Activated naive CD8-positive, alpha-beta T cell (primary cell): ENCODE measurements around the gene CABLES2.

Source experiments
- H3K27ac Mint-ChIP-seq: one replicate; pipeline ENCODE4 v1.8.0; 2021; ENCODE audit warnings: mixed read lengths
- H3K27me3 Mint-ChIP-seq: one replicate; pipeline ENCODE4 v1.8.0; 2021; ENCODE audit warnings: mixed read lengths
- H3K36me3 Mint-ChIP-seq: one replicate; pipeline ENCODE4 v1.8.0; 2021; ENCODE audit warnings: mixed read lengths
- H3K4me1 Mint-ChIP-seq: one replicate; pipeline ENCODE4 v1.8.0; 2021; ENCODE audit warnings: low read depth, mixed read lengths
- H3K4me3 Mint-ChIP-seq: one replicate; pipeline ENCODE4 v1.8.0; 2021; ENCODE audit warnings: mild to moderate bottlenecking, mixed read lengths
- H3K9me3 Mint-ChIP-seq: one replicate; pipeline ENCODE4 v1.8.0; 2021; ENCODE audit warnings: low read depth, mixed read lengths

Gene CABLES2

GRCh38 chr20:62445553-62446340, 38.7 kb upstream of the CABLES2 start:
- no peak overlapping the region for H3K27ac Mint-ChIP-seq
- no peaks in the 10 kb centered on the region for H3K36me3 Mint-ChIP-seq
- no peak overlapping the region for H3K4me3 Mint-ChIP-seq
- H3K9me3 Mint-ChIP-seq, result no peaks in the 10 kb centered on the region
- H3K4me1 Mint-ChIP-seq, result no peaks in the 10 kb centered on the region
- peaks cover 3% of the 10 kb centered on the region for H3K27me3 Mint-ChIP-seq

GRCh38 chr20:62444286-62444685, 37.2 kb upstream of the CABLES2 start:
- Mint-ChIP-seq H3K4me1 (no peaks in the 10 kb centered on the region), H3K9me3 (no peaks in the 10 kb centered on the region), H3K27me3 (no peaks in the 10 kb centered on the region), H3K4me3 (no peak overlapping the region), H3K27ac (no peak overlapping the region), H3K36me3 (no peaks in the 10 kb centered on the region)

DNA sequence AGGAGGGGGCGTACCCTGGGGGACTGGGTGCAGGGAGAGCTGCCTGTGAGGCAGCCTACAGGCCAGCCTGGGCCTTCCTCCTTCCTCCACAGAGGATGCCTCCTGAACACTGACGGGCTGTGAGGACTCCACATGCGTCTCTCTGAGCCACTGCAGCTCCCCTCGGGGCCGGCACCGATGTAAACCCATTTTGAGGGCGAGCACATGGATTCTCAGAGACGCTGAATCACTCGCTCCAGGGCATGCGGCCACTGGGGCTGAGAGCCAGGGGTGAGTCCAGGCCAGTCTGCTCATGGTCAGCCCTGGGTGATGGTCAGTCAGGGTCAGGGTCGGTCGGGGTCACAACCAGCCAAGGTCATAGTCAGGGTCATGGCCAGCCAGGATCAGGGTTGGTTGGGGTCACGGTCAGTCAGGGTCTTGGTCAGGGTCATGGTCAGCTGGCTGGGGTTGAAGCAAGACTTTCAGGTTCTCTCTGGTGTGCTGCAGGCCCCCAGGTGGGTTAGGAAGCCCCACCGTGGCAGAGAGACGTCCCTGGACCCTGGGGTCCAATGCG, 35.0 kb upstream of the CABLES2 start:
- Mint-ChIP-seq H3K9me3 (no peaks in the 10 kb centered on the region), H3K4me1 (no peaks in the 10 kb centered on the region), H3K4me3 (no peak overlapping the region), H3K27me3 (no peaks in the 10 kb centered on the region), H3K36me3 (no peaks in the 10 kb centered on the region), H3K27ac (no peak overlapping the region)

GRCh38 chr20:62439218-62439617, 32.1 kb upstream of the CABLES2 start:
- H3K36me3 Mint-ChIP-seq, result no peaks in the 10 kb centered on the region
- H3K27me3 Mint-ChIP-seq, result peaks cover 13% of the 10 kb centered on the region
- H3K4me3 Mint-ChIP-seq, result no peak overlapping the region
- H3K9me3 Mint-ChIP-seq, result no peaks in the 10 kb centered on the region
- no peaks in the 10 kb centered on the region for H3K4me1 Mint-ChIP-seq
- H3K27ac Mint-ChIP-seq, result no peak overlapping the region

DNA sequence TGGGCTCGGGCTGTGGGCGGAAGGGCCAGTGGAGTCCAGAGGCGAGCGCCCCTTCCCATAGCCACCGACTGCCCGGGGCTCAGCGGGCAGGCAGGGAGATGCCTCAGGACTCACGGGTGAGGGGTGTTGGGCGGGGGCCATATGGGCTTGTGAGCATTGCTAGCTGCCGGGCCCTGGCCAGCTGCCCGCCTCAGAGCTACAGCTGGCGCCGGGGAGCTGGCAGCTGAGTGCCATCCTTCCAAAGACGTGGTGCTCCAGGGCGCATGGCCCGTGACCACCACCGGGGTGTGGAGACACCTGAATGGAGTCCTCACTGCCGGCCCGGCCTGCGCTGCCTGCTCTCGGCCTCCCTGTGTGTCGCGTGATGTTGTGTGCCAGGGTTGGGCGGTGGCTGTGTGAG, 30.8 kb upstream of the CABLES2 start:
- Mint-ChIP-seq H3K9me3 (no peaks in the 10 kb centered on the region), H3K27me3 (peaks cover 16% of the 10 kb centered on the region), H3K4me3 (no peak overlapping the region), H3K4me1 (no peaks in the 10 kb centered on the region), H3K36me3 (no peaks in the 10 kb centered on the region), H3K27ac (no peak overlapping the region)

- no peak overlapping the region for H3K27ac Mint-ChIP-seq
Observed at GRCh38 chr20:62437496-62437895, 30.4 kb upstream of the CABLES2 start.

DNA sequence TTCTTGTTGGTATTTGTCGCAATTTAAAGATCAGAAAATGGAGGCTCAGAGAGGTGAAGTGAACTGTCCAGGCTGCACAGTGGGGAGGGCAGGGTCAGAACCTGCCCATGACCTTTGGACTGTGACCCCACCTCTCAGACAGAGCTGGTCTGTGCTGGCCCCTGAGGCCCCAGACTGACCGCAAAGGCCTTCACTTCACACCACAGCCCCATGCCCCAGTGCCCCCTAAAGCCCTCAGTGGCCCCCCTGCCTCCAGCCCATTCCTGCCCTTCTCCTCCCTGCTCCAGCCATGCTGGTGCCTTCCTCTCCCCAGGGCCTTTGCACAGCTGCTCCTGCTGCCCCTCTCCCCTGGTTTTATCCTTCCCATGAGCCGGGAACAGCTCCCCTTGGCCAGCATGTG, 29.6 kb upstream of the CABLES2 start:
- Mint-ChIP-seq H3K4me1 (no peaks in the 10 kb centered on the region), H3K27ac (no peak overlapping the region), H3K36me3 (no peaks in the 10 kb centered on the region), H3K4me3 (no peak overlapping the region), H3K27me3 (peaks cover 16% of the 10 kb centered on the region), H3K9me3 (no peaks in the 10 kb centered on the region)

More at GRCh38 chr20:62437496-62437895, 30.4 kb upstream of the CABLES2 start:
- peaks cover 16% of the 10 kb centered on the region for H3K27me3 Mint-ChIP-seq
- H3K4me1 Mint-ChIP-seq, result no peaks in the 10 kb centered on the region
- no peaks in the 10 kb centered on the region for H3K36me3 Mint-ChIP-seq
- H3K9me3 Mint-ChIP-seq, result no peaks in the 10 kb centered on the region
- H3K4me3 Mint-ChIP-seq, result no peak overlapping the region

DNA sequence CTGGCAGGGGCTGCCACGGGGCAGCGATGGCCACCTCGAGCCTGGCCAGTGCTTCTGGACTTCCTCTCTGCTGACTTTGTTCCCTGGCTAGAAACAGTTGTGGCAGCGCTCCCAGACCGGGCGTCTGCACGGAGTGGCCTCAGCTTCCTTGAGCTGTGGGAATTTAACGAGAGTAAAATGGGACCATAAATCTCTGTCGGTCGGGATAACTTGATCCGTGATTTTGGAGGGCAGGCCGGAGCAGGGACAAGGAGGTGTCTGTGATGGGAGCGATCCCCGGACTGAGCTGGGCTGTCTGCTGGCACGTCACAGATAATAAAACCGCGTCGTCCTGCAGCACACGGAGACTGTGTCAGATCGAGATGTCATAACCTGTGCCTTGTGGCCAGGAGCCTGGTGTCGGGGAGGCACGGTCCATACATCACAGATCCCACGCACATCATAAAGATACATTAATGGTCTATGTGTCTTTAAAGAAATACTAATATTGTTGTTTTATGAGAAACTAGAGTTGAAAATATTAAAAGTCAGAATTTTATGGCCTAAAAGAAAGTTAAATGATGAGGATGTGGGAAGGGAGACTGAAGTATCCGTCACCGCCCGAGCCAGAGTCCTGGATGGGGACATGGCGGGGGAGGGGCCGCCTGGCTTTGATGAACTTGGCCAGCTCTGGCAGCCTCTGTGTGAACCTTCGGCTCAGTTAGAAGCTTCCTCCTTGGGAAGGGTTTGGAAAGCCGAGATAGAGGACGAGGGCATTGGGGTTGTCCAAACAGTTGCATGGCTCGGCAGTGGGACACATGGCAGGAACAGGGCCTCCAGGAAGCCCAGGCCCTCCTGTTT, 26.8 kb upstream of the CABLES2 start:
- H3K9me3 Mint-ChIP-seq, result no peaks in the 10 kb centered on the region
- H3K4me1 Mint-ChIP-seq, result no peaks in the 10 kb centered on the region
- H3K4me3 Mint-ChIP-seq, result no peak overlapping the region
- peaks cover 20% of the 10 kb centered on the region for H3K27me3 Mint-ChIP-seq
- no peaks in the 10 kb centered on the region for H3K36me3 Mint-ChIP-seq
- H3K27ac Mint-ChIP-seq, result no peak overlapping the region

DNA sequence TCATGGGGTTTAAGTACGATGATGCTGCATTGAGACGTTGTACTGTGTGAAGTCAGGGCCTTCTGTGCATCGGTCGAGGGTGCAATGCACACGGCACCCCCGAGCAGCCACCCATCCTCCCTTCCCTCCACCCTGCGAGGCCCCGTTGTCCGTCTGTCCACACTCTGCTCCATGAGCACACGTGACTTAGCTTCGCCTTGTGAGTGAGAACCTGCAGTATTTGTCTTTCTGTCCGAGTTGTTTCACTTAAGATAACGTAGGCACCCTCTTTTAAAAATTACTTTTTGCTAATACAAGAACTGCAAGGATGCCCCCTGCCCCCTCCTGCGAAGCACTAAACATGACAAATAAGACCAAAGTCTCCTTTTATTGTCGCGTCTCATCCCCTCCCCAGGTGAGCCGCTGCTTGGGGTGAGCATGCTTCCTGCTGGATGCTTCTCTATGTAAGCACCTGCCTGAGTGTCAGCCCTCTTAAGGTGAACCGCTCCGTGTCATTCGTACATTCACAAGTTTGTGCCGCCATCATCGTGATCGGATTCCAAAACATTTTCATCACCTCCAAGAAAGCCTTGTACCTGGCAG, 23.9 kb upstream of the CABLES2 start:
- no peaks in the 10 kb centered on the region for H3K36me3 Mint-ChIP-seq
- H3K9me3 Mint-ChIP-seq, result no peaks in the 10 kb centered on the region
- no peak overlapping the region for H3K27ac Mint-ChIP-seq
- H3K27me3 Mint-ChIP-seq, result peaks cover 22% of the 10 kb centered on the region
- H3K4me3 Mint-ChIP-seq, result no peak overlapping the region
- no peaks in the 10 kb centered on the region for H3K4me1 Mint-ChIP-seq

- no peak overlapping the region for H3K27ac Mint-ChIP-seq
- H3K4me3 Mint-ChIP-seq, result no peak overlapping the region
Observed at GRCh38 chr20:62430311-62430853, 23.3 kb upstream of the CABLES2 start.

GRCh38 chr20:62429455-62430310, 22.6 kb upstream of the CABLES2 start:
- H3K4me1 Mint-ChIP-seq, result no peaks in the 10 kb centered on the region

More at GRCh38 chr20:62430311-62430853, 23.3 kb upstream of the CABLES2 start:
- H3K27me3 Mint-ChIP-seq, result peaks cover 17% of the 10 kb centered on the region
- no peaks in the 10 kb centered on the region for H3K9me3 Mint-ChIP-seq
- H3K36me3 Mint-ChIP-seq, result no peaks in the 10 kb centered on the region
- H3K4me1 Mint-ChIP-seq, result no peaks in the 10 kb centered on the region

DNA sequence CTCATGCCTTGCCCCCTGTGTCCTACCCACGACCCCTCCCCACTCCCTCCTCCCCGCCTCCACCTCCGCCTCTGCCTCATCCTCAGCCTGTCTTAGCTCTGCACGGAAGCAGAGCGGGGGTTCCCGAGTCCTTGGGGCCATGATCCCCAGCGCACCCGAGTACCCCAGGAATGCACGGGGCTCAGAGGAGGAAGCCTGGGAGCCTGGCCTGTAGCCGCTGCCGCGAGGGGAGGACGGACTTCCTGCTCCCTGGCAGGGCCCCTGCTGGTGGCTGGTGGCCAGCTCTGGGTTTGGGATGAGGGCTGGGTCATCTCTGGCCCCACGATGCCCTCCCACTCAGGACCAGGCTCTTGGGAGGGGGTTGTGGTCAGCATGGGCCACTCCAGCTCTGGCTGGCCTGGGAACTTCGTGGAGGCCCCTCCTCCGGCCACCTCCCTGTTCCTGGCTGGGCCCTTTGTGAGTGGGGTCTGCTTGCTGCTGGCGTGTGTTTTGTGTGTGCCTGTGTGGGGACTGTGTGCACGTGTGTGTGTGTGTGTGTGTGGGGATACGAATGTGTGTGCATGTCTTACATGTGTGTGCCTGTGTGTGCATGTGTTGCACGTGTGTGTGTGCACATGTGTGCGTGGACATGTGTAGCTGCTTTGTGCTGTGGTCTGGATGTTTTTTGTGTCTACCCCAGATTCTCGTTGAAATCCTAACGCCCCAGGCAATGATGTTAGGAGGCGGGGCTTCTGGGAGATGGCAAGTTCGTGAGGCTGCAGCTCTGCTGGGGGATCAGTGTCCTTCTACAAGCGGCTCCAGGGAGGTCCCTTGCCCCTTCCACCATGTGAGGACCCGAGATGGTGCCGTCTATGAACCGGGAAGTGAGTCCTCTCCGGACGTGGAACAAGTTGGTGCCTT, 21.6 kb upstream of the CABLES2 start:
- H3K36me3 Mint-ChIP-seq, result no peaks in the 10 kb centered on the region
- H3K4me3 Mint-ChIP-seq, result no peak overlapping the region
- no peaks in the 10 kb centered on the region for H3K4me1 Mint-ChIP-seq
- no peak overlapping the region for H3K27ac Mint-ChIP-seq
- peaks cover 6% of the 10 kb centered on the region for H3K27me3 Mint-ChIP-seq
- H3K9me3 Mint-ChIP-seq, result no peaks in the 10 kb centered on the region

More at GRCh38 chr20:62429455-62430310, 22.6 kb upstream of the CABLES2 start:
- H3K9me3 Mint-ChIP-seq, result no peaks in the 10 kb centered on the region
- no peaks in the 10 kb centered on the region for H3K36me3 Mint-ChIP-seq
- H3K27ac Mint-ChIP-seq, result no peak overlapping the region
- H3K4me3 Mint-ChIP-seq, result no peak overlapping the region
- H3K27me3 Mint-ChIP-seq, result peaks cover 12% of the 10 kb centered on the region

GRCh38 chr20:62428002-62428372, 20.9 kb upstream of the CABLES2 start:
- H3K4me3 Mint-ChIP-seq, result no peak overlapping the region
- no peaks in the 10 kb centered on the region for H3K9me3 Mint-ChIP-seq
- peaks cover 6% of the 10 kb centered on the region for H3K27me3 Mint-ChIP-seq
- no peaks in the 10 kb centered on the region for H3K36me3 Mint-ChIP-seq
- H3K27ac Mint-ChIP-seq, result no peak overlapping the region
- no peaks in the 10 kb centered on the region for H3K4me1 Mint-ChIP-seq
